Peyer's patch (tissue), 4 donors: Measurements from ENCODE around the gene HIVEP2. TPM values are rescaled to one million over a fixed set of nuclear protein-coding genes. Genes with fewer than 3 reads are reported as not detected.
A peak's percentile ranks its signal among the peaks of the same experiment; 100 is the strongest.
"Not testable (repeated sequence)": the region's sequence is repeated elsewhere in the genome, so short reads cannot be mapped to it uniquely, and the experiment has no call there.

Source experiments
- DNase-seq, 3 donors: peaks; one replicate each; pipeline ENCODE4 v3.0.0-alpha.2; 2017 to 2019
- H3K27ac ChIP-seq, 4 donors: fragments of 200-600 bp; sonication (generic); one replicate each; pipeline ENCODE4 v1.5.1; 2016 to 2019
- H3K27me3 ChIP-seq, 2 donors: fragments of 200-600 bp; sonication (generic); one replicate each; pipeline ENCODE4 v1.5.1; 2019
- H3K36me3 ChIP-seq, 3 donors: fragments of 200-600 bp; sonication (generic); one replicate each; pipeline ENCODE4 v1.5.1; 2016 to 2019
- H3K4me1 ChIP-seq, 4 donors: fragments of 200-600 bp; sonication (generic); one replicate each; pipeline ENCODE4 v1.5.1; 2016 to 2019
- H3K4me3 ChIP-seq, 4 donors: fragments of 200-600 bp; sonication (generic); 1 replicate in 3 of 4; 2 replicates in 1 of 4; pipeline ENCODE4 v1.5.1; 2016 to 2019; ENCODE audit warnings: mild to moderate bottlenecking in 1 of 4
- H3K9me3 ChIP-seq, 4 donors: fragments of 200-600 bp; sonication (generic); one replicate each; pipeline ENCODE4 v1.5.1; 2016 to 2019; ENCODE audit warnings: mild to moderate bottlenecking in 1 of 4
- CTCF ChIP-seq, 6 experiments: fragments of 450-650 bp in 4 of 6; fragments of 200-600 bp in 2 of 6; sonication (generic) in 1 of 6; IDR thresholded peaks; one replicate each; pipeline ENCODE4 v1.5.1; 2017 to 2019; ENCODE audit warnings: antibody characterized with exemption in 6 of 6, mild to moderate bottlenecking in 3 of 6, moderate library complexity in 1 of 6
- POLR2A ChIP-seq, 2 donors: fragments of 450-650 bp; IDR thresholded peaks; one replicate each; pipeline ENCODE4 v1.5.1; 2017; ENCODE audit warnings: antibody characterized with exemption in 2 of 2, mild to moderate bottlenecking in 2 of 2, moderate library complexity in 2 of 2
- total RNA-seq, 4 donors: library from RNA; depleted of rRNA; stranded (reverse); fragments of >200 nt; gene quantifications; one replicate each; pipeline ENCODE4 v1.1.0, GENCODE V29; 2016

Gene HIVEP2
- total RNA-seq = 10 to 100 TPM; 14.4 to 35.5 (median 19.5) TPM

DNA sequence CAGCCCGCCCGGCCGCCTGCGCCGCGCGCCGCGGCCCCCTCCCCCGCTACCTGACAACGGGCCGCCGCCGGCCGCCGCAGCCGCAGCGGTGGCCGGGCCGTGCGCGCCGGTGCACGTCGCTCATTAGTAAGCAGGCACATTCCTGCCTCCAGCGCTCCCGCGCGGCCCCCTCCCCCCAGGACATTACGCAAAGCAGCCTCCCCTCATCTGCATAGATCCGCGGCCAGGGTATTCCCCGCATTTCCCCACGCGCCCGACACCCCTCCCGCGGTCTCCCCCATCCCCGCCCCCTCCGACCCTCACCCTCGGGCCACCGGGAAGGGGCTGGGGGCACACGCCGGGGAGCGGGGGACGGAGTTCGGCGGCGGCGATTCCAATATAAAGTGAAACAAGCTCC lies at the start of gene HIVEP2:
TSS of gene HIVEP2 (minus strand) at position 128 of the 397 bp plus-strand sequence. CDS start 170,438 bp downstream, outside the sequence.
- H3K4me1 ChIP-seq = peaks cover 0 to 10% (median 4%) of the 10 kb centered on the region in 4 donors
- peak within 1 kb of the TSS; percentile 97 to 100 (median 98) for H3K27ac ChIP-seq
- TF ChIP-seq CTCF (IDR thresholded peaks at IDR 0.05) (peak in 4 of 6 experiments; percentile 11 to 49 (median 41)), POLR2A (IDR thresholded peaks at IDR 0.05) (peak in 1 of 2 donors; percentile 25)
- peak within 1 kb of the TSS; percentile 65 to 93 (median 89) for H3K4me3 ChIP-seq
- H3K36me3 ChIP-seq = no peaks in the 10 kb centered on the region
- DNase-seq = peak; percentile 88 to 96 (median 90)
- H3K27me3 ChIP-seq = no peaks in the 10 kb centered on the region
- H3K9me3 ChIP-seq = peaks cover 0 to 2% (median 0%) of the 10 kb centered on the region in 4 donors

DNA sequence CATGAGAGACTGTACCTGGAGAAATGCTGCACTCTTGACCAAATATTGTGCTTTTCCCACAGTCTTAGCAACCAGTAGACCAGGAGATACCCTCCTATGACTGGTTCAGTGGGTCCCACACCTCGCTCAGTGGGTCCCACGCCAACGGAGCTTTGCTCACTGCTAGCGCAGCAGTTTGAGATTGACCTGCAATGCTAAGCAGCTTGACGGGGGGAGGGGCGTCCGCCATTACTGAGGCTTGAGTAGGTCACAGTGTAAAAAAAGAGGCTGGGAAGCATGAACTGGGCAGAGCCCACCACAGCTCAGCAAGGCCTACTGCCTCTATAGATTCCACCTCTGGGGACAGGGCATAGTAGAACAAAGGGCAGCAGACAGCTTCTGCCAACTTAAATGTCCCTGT lies 49.0 kb upstream of the HIVEP2 start:
- Histone ChIP-seq H3K9me3 (no peaks in the 10 kb centered on the region), H3K4me3 (no peak overlapping the region), H3K4me1 (no peaks in the 10 kb centered on the region), H3K27ac (no peak overlapping the region), H3K27me3 (no peaks in the 10 kb centered on the region), H3K36me3 (no peaks in the 10 kb centered on the region)
- TF ChIP-seq CTCF (IDR thresholded peaks at IDR 0.05) (no peak), POLR2A (IDR thresholded peaks at IDR 0.05) (no peak)
- no peak for DNase-seq

DNA sequence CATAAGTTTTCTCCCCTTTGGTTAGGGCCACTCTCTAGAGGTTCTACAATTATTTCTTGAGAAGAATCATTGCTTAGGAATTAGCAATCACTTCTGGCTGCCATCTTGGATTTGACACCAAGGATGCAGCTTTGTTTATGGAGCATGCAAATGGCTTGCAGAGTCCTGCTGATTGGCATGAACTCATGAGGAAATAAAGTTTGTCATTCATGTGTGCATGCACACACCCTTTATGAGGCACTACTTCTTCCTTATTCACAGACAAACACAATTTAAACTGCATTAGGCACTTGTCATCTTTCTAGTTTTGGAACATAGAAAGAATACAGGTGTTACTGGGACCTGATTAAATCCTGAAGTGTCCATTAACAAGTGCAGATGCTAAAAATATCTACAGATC lies 42.5 kb upstream of the HIVEP2 start:
- no peaks in the 10 kb centered on the region for H3K36me3 ChIP-seq
- no peak overlapping the region for H3K27ac ChIP-seq
- TF ChIP-seq POLR2A (IDR thresholded peaks at IDR 0.05) (no peak), CTCF (IDR thresholded peaks at IDR 0.05) (no peak)
- DNase-seq = no peak
- H3K9me3 ChIP-seq = peaks cover 0 to 3% (median 0%) of the 10 kb centered on the region in 4 donors
- H3K4me3 ChIP-seq = no peak overlapping the region
- no peaks in the 10 kb centered on the region for H3K27me3 ChIP-seq
- H3K4me1 ChIP-seq = no peaks in the 10 kb centered on the region

DNA sequence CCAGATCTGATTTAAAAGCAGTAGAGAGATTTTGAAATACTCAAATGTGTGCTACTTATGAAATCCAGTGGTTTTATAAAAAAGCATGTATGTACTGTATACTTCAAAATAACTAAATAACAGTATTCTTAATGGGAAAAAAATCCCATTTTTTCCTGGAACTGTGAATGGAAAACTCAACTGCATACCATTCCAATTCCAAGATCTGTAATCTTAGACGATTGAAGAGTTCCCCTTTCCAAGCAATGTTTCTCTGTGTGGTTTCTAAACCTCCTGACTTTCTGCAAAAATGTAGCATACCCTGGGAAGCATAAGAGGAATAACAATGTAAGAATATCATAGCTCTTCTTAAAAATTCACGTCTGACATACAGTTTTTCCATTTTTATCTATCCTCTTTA lies 40.3 kb upstream of the HIVEP2 start:
- Histone ChIP-seq H3K4me1 (no peaks in the 10 kb centered on the region), H3K4me3 (no peak overlapping the region), H3K27me3 (no peaks in the 10 kb centered on the region), H3K36me3 (no peaks in the 10 kb centered on the region), H3K27ac (no peak overlapping the region), H3K9me3 (peaks cover 0 to 3% (median 0%) of the 10 kb centered on the region in 4 donors)
- no peak for DNase-seq
- TF ChIP-seq POLR2A (IDR thresholded peaks at IDR 0.05) (no peak), CTCF (IDR thresholded peaks at IDR 0.05) (no peak)

GRCh38 chr6:142984386-142984785 lies 39.4 kb upstream of the HIVEP2 start:
- Histone ChIP-seq H3K36me3 (no peaks in the 10 kb centered on the region), H3K27ac (no peak overlapping the region), H3K9me3 (peaks cover 0 to 3% (median 0%) of the 10 kb centered on the region in 4 donors), H3K4me1 (no peaks in the 10 kb centered on the region), H3K27me3 (no peaks in the 10 kb centered on the region), H3K4me3 (no peak overlapping the region)
- no peak for DNase-seq
- TF ChIP-seq POLR2A (IDR thresholded peaks at IDR 0.05) (no peak), CTCF (IDR thresholded peaks at IDR 0.05) (no peak)

- Histone ChIP-seq H3K9me3 (no peaks in the 10 kb centered on the region), H3K36me3 (no peaks in the 10 kb centered on the region), H3K27ac (no peak overlapping the region), H3K27me3 (no peaks in the 10 kb centered on the region), H3K4me3 (no peak overlapping the region), H3K4me1 (no peaks in the 10 kb centered on the region)
- no peak for DNase-seq
- TF ChIP-seq CTCF (IDR thresholded peaks at IDR 0.05) = no peak
These were observed 30.4 kb upstream of the HIVEP2 start for GRCh38 chr6:142975365-142975764.

- DNase-seq, H3K4me1 ChIP-seq, H3K9me3 ChIP-seq, H3K4me3 ChIP-seq, H3K27me3 ChIP-seq, H3K36me3 ChIP-seq, H3K27ac ChIP-seq: not testable (repeated sequence)
These were observed 26.0 kb upstream of the HIVEP2 start for GRCh38 chr6:142970941-142971340.
